ENCODE data around the gene GMDS. TPM values are rescaled to one million over a fixed set of nuclear protein-coding genes. Genes with fewer than 3 reads are reported as not detected.
A peak's percentile ranks its signal among the peaks of the same experiment; 100 is the strongest.

Gene GMDS
- total RNA-seq, 1 donor: 23.2 TPM

GRCh38 chr6:2114100-2114499 is 131.3 kb downstream of the GMDS start:
- no peak for DNase-seq (ENCODE audit: insufficient read length, low spot score, missing footprints)
- Histone ChIP-seq H3K4me2 (ENCODE audit: insufficient read depth, low read length) (no peak overlapping the region), H3K9me3 (ENCODE audit: low read depth, low read length) (no peaks in the 10 kb centered on the region), H3K27ac (ENCODE audit: low read depth, low read length) (no peak overlapping the region), H3K36me3 (ENCODE audit: insufficient read depth, low read length) (no peaks in the 10 kb centered on the region), H4K20me1 (ENCODE audit: insufficient read depth, low read length) (no peaks in the 10 kb centered on the region), H3K4me3 (ENCODE audit: insufficient read depth, low read length) (no peak overlapping the region), H3K4me1 (ENCODE audit: insufficient read depth, low read length) (peaks cover 26% of the 10 kb centered on the region), H2AFZ (ENCODE audit: low read length) (no peak overlapping the region), H3K27me3 (ENCODE audit: insufficient read depth, low read length) (no peaks in the 10 kb centered on the region), H3K79me2 (ENCODE audit: insufficient read depth, low read length) (no peaks in the 10 kb centered on the region)
- TF ChIP-seq, protein P1, sequence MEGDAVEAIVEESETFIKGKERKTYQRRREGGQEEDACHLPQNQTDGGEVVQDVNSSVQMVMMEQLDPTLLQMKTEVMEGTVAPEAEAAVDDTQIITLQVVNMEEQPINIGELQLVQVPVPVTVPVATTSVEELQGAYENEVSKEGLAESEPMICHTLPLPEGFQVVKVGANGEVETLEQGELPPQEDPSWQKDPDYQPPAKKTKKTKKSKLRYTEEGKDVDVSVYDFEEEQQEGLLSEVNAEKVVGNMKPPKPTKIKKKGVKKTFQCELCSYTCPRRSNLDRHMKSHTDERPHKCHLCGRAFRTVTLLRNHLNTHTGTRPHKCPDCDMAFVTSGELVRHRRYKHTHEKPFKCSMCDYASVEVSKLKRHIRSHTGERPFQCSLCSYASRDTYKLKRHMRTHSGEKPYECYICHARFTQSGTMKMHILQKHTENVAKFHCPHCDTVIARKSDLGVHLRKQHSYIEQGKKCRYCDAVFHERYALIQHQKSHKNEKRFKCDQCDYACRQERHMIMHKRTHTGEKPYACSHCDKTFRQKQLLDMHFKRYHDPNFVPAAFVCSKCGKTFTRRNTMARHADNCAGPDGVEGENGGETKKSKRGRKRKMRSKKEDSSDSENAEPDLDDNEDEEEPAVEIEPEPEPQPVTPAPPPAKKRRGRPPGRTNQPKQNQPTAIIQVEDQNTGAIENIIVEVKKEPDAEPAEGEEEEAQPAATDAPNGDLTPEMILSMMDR (IDR thresholded peaks at IDR 0.05; ENCODE audit: extremely low read depth, low read depth, low read length): no peak

GRCh38 chr6:2111162-2111677 is 134.2 kb downstream of the GMDS start:
- H3K4me3 ChIP-seq (ENCODE audit: insufficient read depth, low read length): peak overlapping the region; percentile 69
- H2AFZ ChIP-seq (ENCODE audit: low read length): peak overlapping the region; percentile 62
- peak overlapping the region; percentile 86 for H3K4me2 ChIP-seq (ENCODE audit: insufficient read depth, low read length)
- H3K4me1 ChIP-seq (ENCODE audit: insufficient read depth, low read length): peaks cover 21% of the 10 kb centered on the region
- TF ChIP-seq, protein P1 (IDR thresholded peaks at IDR 0.05; ENCODE audit: extremely low read depth, low read depth, low read length): no peak
- no peaks in the 10 kb centered on the region for H4K20me1 ChIP-seq (ENCODE audit: insufficient read depth, low read length)
- H3K27ac ChIP-seq (ENCODE audit: low read depth, low read length): peak overlapping the region; percentile 94
- no peaks in the 10 kb centered on the region for H3K9me3 ChIP-seq (ENCODE audit: low read depth, low read length)
- H3K36me3 ChIP-seq (ENCODE audit: insufficient read depth, low read length): no peaks in the 10 kb centered on the region
- no peaks in the 10 kb centered on the region for H3K79me2 ChIP-seq (ENCODE audit: insufficient read depth, low read length)
- peak; percentile 89 for DNase-seq (ENCODE audit: insufficient read length, low spot score, missing footprints)
- no peaks in the 10 kb centered on the region for H3K27me3 ChIP-seq (ENCODE audit: insufficient read depth, low read length)

GRCh38 chr6:2110504-2110903 is 134.9 kb downstream of the GMDS start:
- H3K36me3 ChIP-seq (ENCODE audit: insufficient read depth, low read length): no peaks in the 10 kb centered on the region
- H3K9me3 ChIP-seq (ENCODE audit: low read depth, low read length): no peaks in the 10 kb centered on the region
- H3K27ac ChIP-seq (ENCODE audit: low read depth, low read length): peak overlapping the region; percentile 94
- peak overlapping the region; percentile 86 for H3K4me2 ChIP-seq (ENCODE audit: insufficient read depth, low read length)
- TF ChIP-seq, protein P1 (IDR thresholded peaks at IDR 0.05; ENCODE audit: extremely low read depth, low read depth, low read length): no peak
- peaks cover 21% of the 10 kb centered on the region for H3K4me1 ChIP-seq (ENCODE audit: insufficient read depth, low read length)
- peak overlapping the region; percentile 47 for H2AFZ ChIP-seq (ENCODE audit: low read length)
- peak overlapping the region; percentile 69 for H3K4me3 ChIP-seq (ENCODE audit: insufficient read depth, low read length)
- H4K20me1 ChIP-seq (ENCODE audit: insufficient read depth, low read length): no peaks in the 10 kb centered on the region
- no peaks in the 10 kb centered on the region for H3K79me2 ChIP-seq (ENCODE audit: insufficient read depth, low read length)
- DNase-seq (ENCODE audit: insufficient read length, low spot score, missing footprints): no peak
- no peaks in the 10 kb centered on the region for H3K27me3 ChIP-seq (ENCODE audit: insufficient read depth, low read length)

DNA sequence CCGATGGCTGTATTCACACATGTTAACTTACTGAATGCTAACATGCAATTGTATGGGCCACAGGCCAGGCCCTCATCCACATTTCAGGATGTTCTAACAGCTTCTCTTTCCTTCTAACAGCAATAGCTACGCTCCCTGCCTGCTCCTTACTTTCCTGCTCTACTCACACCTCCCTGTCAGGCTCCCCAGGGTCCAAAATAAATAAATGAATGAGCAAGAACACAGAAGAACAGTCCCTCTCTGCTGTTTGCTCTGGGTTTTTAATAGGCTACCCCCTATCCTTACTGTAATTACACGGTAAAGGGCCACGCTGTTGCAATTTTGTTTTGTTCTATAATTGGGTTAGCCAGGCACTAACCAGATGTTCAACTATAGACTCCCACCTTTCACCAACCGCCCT is 135.6 kb downstream of the GMDS start:
- Histone ChIP-seq H3K27me3 (ENCODE audit: insufficient read depth, low read length) (no peaks in the 10 kb centered on the region), H3K4me1 (ENCODE audit: insufficient read depth, low read length) (peaks cover 21% of the 10 kb centered on the region), H3K4me2 (ENCODE audit: insufficient read depth, low read length) (peak overlapping the region; percentile 86), H3K27ac (ENCODE audit: low read depth, low read length) (peak overlapping the region; percentile 94), H4K20me1 (ENCODE audit: insufficient read depth, low read length) (no peaks in the 10 kb centered on the region), H3K9me3 (ENCODE audit: low read depth, low read length) (no peaks in the 10 kb centered on the region), H3K4me3 (ENCODE audit: insufficient read depth, low read length) (no peak overlapping the region), H3K36me3 (ENCODE audit: insufficient read depth, low read length) (no peaks in the 10 kb centered on the region), H2AFZ (ENCODE audit: low read length) (no peak overlapping the region), H3K79me2 (ENCODE audit: insufficient read depth, low read length) (no peaks in the 10 kb centered on the region)
- TF ChIP-seq, protein P1 (IDR thresholded peaks at IDR 0.05; ENCODE audit: extremely low read depth, low read depth, low read length): no peak
- no peak for DNase-seq (ENCODE audit: insufficient read length, low spot score, missing footprints)
